Iris pigment epithelial cell (primary cell): ENCODE data around the gene LRRC52.
"Not testable (repeated sequence)": the region's sequence is repeated elsewhere in the genome, so short reads cannot be mapped to it uniquely, and the experiment has no call there.

ENCODE experiments used
- DNase-seq: peaks from one replicate; pipeline ENCODE4 v3.0.0-alpha.2; 2011; ENCODE audit warnings: low read depth

LRRC52 gene

DNA sequence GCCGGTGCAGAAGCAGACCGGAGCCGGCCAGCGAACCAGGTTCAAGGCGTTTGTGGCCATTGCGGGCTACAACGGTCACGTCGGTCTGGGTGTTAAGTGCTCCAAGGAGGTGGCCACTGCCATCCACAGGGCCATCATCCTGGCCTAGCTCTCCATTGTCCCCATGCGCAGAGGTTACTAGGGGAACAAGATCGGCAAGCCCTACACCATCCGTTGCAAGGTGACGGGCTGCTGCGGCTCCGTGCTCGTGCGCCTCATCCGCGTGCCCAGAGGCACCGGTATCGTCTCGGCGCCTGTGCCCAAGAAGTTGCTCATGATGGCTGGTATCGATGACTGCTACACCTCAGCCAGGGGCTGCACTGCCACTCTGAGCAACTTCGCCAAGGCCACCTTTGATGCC, 38.1 kb downstream of the LRRC52 start:
- DNase-seq: no peak

DNA sequence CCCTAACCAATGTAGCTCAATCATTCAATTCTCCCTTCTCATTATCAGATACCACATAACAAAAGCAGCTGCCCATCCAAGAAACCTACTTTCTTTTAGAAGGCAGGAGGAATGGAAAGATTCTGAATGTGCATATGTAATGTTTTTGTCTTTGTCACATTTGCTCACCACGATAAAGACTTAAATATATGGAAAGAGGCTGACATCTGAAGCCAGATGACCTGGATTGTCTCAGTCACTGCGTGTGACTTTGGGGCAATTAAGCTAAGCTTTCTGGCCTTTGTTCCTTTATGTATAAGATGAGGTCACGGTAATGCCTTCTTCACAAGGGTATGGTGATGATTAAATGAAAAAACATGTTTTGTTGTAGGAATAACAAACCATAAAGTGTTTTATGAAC, 42.6 kb downstream of the LRRC52 start:
- no peak for DNase-seq

DNA sequence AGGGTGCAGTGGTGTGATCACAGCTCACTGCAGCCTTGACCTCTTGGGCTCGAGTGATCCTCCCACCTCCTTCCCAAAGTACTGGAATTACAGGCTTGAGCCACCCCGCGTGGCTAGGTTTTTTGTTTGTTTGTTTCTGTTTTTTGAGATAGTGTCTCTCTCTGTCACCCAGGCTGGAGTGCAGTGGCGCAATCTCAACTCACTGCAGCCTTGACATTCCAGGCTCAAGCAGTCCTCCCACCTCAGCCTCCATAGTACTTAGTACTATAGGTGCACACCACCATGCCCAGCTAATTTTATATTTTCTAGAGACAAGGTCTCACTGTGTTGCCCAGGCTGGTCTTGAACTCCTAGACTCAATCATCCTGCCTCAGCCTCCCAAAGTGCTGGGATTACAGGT, 47.6 kb downstream of the LRRC52 start:
- not testable (repeated sequence) for DNase-seq

DNA sequence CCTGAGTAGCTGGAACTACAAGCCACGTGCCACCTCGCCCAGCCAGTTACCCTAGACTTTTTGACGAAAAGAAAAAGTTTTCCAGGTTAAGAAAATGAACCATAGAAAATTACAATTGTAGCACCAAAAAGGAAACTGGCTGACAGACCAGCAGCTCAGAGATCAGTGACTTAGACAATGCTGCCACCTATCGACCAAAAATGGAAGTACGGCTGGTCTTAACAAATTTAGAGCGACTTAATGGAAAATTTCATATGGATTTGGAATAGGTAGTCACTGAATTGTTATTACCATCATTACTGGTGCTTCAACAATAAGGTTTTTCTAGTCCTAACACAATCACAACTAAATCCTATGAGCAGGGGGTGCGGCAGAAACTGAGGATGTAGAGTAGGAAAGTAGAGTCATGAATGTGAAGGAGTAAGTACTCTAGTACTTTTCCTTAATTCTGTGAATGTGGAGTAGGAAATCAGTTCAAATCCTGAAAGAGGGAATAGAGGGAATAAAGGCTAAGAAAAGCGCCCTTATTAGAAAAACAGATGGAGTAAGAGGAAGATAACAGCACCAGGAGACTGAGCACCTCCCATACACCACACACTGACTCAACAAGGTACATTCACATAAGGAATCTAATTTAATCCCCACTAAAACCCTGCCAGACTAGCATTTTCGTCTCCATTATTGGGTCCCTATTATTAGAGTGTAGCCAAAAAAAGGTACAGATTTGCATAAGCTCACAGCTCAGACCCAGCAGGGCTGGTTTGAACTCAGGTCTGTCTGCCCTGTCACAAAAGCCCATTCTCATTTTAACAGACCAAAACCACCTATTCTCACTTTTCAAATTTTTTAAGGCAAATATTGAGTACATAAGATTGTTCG, 49.4 kb downstream of the LRRC52 start:
- peak; percentile 71 for DNase-seq

DNA sequence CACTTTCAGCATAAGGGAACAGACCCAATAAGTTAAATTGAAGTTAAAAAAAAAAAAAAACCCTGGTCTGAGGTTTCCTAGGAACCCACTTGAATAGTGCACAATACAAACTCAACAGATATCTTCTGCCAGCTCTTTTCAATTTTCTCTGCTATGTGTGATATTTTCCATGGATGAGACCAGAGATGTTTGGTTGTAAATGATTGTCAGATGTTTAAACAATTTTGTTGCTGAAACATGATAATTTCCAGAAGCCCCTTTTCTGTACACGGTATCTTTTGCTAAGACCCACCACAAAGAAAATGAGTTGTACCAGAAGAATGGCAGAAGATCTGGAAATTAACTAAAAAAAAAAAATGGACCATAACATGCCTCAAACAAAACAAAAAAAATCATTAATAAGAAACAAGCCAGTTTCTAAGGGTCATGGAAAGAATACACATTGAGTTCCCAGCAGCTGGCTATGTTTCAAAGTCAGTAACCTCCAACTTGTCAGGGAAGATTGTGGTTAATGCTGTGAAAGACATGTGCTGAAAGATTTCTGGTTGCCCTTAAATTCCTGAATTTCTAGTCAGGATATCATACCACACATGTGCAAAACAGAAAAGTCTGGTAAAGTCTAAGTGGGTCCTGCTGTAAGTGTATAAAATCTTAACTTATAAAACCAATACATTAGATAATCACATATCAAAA, 51.6 kb downstream of the LRRC52 start:
- DNase-seq: peak; percentile 56

DNA sequence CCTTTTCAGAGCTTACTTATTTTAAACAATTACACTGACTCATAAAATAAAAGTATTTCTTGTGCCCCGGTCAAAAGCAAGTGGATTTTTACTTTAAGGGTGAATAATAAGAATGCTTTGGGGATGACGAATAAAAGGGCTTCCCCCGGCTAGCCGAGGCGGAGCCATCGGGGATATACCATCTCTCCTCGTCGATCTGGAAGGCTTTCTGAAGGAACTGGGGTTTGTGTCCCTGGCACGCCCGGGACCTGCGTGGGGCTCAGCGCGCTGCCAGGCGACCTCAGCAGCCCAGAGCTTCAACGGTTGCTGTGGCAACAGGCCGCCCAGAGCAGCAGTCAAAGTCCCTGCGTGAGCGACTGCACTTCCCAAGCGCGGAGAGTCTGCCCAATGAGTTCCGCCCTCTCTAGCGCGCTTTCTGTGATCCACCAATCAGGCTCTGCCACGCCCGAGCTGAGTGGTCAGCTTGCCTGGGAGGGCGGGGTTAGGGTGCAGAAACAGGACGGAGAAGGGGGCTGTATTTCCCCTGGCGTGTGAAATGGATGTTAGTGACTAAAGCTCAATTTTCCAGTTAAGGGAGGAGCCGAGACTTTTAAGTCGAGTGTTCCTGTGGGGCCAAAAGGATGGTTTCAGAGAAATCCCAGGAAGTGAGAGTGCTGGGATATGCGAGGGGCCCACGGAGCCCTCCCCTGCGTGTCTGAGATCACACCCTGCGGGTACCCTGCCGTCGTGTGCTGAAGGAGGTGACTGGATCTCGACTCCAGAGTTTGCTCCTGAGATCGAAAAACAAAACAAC, 54.3 kb downstream of the LRRC52 start:
- DNase-seq: peak; percentile 97

DNA sequence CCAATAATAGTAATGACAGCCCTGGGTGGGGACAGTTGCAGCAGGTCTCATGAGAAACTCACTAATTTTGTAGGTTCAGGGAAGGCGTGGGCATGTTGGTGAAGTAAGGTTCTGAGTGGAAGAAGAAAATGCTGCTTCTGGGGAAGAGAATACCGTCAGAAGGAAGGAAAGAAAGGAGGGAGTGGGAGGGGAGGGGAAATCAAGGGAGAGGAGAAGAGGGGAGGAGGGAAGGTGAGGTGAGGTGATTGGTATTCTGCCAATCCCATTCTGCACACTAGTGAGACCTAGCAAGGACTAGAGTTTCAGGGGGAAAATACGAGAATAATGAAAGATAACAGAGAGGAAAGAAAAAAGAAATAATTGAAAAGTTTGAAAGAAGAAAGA, 54.9 kb downstream of the LRRC52 start:
- no peak for DNase-seq

DNA sequence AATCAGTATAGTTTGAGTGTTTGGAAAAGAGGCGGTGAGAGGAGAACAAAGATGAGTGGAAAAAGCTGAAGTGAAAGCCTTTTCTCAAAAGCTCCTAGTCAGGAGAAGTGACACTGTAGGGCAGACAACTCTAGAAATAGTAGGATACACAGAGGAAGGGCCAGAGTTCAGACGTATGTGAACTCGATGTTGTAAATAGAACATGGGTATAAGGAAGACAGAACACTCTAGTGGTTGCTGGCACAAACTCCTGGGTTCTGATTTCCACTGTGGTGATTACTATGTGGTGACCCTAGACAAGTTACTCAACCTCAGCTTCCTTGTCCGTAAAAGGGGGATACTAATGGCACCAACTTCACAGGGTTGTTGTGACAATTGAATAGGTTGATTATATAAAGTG, 57.0 kb downstream of the LRRC52 start:
- no peak for DNase-seq

DNA sequence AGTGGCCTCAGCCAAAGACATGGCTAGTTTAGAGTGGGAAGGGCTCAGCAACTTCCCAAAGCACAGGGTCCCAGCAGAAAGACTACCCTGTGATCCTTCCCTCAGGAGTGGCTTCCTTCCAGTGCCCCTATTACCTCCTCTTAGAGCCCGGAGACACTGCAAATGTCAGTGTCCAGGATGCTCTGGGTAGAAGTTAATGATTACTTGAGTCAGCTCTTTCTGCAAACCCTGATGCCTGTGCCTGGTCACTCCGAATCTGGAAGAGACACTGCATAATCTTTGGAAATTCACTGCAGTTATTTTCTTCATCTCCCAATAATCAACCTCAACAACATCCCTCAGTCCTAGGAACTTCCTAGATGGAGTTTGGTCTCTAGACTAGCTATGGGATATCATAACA, 60.0 kb downstream of the LRRC52 start:
- DNase-seq: no peak

DNA sequence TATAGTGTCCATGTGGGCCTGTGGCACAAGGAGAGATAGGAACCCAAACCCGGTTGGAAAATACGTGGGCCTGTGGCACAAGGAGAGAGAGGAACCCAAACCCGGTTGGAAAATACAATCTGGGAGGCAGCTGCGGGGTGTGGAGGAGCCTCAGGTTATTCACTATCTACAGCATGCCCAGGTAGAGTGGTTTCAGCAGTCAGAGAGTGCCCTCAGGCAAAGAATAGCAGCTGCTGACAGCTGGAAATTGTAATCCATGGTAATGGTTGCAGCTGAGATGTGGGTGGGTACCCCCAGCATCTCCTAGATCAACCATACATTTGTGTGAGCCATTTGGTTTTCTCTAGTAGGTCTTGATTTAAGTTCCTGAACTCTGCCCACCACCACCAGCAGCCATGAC, 61.4 kb downstream of the LRRC52 start:
- DNase-seq: no peak

DNA sequence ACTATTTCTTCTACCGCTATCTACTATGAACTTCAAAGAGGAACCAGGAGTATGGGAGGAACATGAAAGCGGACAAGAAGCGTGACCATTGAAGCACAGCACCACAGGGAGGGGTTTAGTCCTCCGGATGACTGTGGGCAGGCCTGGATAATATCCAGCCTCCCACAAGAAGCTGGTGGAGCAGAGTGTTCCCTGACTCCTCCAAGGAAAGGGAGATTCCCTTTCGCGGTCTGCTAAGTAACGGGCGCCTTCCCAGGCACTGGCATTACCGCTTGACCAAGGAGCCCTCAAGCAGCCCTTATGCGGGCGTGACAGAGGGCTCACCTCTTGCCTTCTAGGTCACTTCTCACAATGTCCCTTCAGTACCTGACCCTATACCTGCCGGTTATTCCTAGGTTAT, 62.9 kb downstream of the LRRC52 start:
- not testable (repeated sequence) for DNase-seq

DNA sequence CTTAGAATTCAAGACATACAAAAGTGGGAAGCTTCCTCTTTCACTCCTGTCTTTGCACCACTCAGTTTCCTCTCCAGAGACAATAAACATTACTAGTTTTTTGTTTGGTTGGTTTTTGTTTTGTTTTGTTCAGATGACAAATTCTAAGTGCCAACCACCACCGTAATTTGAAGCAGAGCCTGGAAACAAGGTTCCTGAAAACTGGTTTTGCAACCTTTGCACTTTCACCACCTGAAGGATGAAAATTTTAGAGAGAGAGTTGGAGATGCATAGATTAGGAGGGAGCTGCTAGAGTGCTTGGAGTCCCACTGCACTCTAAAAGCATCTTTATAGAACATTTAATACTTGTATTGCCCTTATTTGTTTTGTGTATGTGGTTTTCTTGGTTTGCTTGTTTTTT, 67.1 kb downstream of the LRRC52 start:
- no peak for DNase-seq

DNA sequence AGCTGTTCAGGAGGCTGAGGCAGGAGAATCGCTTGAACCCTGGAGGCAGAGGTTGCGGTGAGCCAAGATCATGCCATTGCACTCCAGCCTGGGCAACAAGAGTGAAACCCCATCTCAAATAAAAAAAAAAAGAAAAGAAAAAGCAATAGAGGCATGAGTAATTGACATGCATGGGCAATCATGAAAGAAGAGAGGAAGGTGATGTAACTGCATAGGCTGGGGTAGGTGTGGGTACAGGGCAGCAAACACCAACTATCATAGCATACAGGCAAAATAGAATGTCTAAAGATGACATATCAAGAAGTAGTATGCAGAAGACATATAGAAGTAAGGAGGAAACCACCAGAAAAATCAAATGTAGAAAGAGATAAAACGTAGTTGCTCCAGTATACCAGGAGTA, 68.3 kb downstream of the LRRC52 start:
- no peak for DNase-seq
